ENCODE data around the gene APOL2. TPM values are rescaled to one million over a fixed set of nuclear protein-coding genes. Genes with fewer than 3 reads are reported as not detected.
"Not testable (repeated sequence)": the region's sequence is repeated elsewhere in the genome, so short reads cannot be mapped to it uniquely, and the experiment has no call there.

The APOL2 gene
- total RNA-seq, 3 donors from 2014 or later, result 99.6 to 117 (median 106) TPM

GRCh38 chr22:36197065-36197440 is 42.3 kb downstream of the APOL2 start:
- DNase-seq (no peak), ATAC-seq (no peak)
- Mint-ChIP-seq H3K27me3 (ENCODE audit: low read depth) (peaks cover 9% of the 10 kb centered on the region), H3K9me3 (no peaks in the 10 kb centered on the region), H3K4me1 (ENCODE audit: low read depth) (peaks cover 14% of the 10 kb centered on the region), H3K36me3 (ENCODE audit: insufficient read depth) (no peaks in the 10 kb centered on the region), H3K4me3 (no peak overlapping the region)

DNA sequence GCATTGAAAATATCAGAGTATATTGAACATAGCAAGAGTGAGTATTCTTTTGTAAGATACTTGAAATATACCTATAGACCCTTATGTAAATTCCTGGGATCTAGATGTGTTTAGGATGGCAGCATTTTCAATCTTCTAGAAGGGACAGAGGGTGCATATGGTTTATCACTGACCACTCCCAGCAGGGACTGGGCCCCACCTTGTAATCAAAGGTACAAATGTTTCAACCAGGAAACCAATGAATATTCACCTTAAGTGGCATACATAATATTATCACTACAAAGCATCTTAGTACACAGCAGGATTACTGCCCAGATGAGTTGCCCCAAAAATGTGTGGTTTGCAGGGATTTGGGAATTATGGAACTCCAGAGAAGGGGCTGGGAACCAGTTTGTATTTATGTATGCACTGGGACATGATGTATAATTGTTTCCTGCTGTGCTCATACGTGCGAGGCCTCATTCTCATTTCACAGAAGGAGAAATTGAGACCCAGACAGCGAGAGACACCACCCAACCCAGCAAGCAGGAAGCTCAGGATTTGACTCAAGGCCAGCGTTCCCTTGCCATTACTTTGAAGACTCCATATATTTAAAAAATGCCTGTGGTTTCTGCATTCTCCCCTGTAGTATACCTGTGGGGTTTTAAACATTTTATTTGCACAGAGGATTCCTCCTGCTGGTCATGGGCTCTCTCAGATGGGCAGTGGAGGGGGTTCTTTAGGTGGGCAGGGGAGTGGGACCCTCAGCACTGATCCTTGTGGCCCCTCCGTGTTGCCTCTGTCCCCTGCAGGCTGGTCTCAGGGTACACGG is 42.9 kb downstream of the APOL2 start:
- H3K27me3 Mint-ChIP-seq (ENCODE audit: low read depth), result peaks cover 9% of the 10 kb centered on the region
- H3K4me1 Mint-ChIP-seq (ENCODE audit: low read depth), result peaks cover 14% of the 10 kb centered on the region
- no peaks in the 10 kb centered on the region for H3K36me3 Mint-ChIP-seq (ENCODE audit: insufficient read depth)
- no peak overlapping the region for H3K4me3 Mint-ChIP-seq
- no peak for ATAC-seq
- no peaks in the 10 kb centered on the region for H3K9me3 Mint-ChIP-seq
- DNase-seq, result no peak

- peaks cover 9% of the 10 kb centered on the region for H3K27me3 Mint-ChIP-seq (ENCODE audit: low read depth)
- peak; percentile 73 to 77 for ATAC-seq
Observed at GRCh38 chr22:36194971-36195370, 44.4 kb downstream of the APOL2 start.

DNA sequence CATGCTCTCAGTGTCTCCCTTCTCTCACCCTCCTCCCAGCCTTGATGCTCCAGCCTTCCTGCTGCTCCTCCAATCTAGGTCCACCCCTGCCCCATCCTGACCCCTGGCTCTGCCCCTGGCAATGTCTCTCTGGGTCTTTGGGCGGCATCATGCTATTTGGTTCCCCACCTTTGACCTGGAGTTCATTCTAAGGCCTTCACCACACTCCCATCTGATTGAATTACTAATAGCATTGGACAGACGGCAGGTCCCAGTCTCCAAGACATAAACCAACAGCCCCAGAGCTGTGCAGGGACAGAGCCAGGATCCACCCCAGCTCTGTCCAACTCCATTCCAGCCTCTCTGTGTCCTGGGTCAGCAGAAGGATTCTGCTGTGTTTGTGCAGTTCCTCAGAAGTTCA is 44.9 kb downstream of the APOL2 start:
- DNase-seq, result no peak
- Mint-ChIP-seq H3K27me3 (ENCODE audit: low read depth) (peaks cover 12% of the 10 kb centered on the region), H3K4me3 (no peak overlapping the region), H3K9me3 (no peaks in the 10 kb centered on the region), H3K4me1 (ENCODE audit: low read depth) (peaks cover 14% of the 10 kb centered on the region), H3K36me3 (ENCODE audit: insufficient read depth) (no peaks in the 10 kb centered on the region)
- no peak for ATAC-seq

More at GRCh38 chr22:36194971-36195370, 44.4 kb downstream of the APOL2 start:
- no peak overlapping the region for H3K4me3 Mint-ChIP-seq
- peaks cover 14% of the 10 kb centered on the region for H3K4me1 Mint-ChIP-seq (ENCODE audit: low read depth)
- no peaks in the 10 kb centered on the region for H3K9me3 Mint-ChIP-seq
- DNase-seq, result peak; percentile 15
- no peaks in the 10 kb centered on the region for H3K36me3 Mint-ChIP-seq (ENCODE audit: insufficient read depth)

DNA sequence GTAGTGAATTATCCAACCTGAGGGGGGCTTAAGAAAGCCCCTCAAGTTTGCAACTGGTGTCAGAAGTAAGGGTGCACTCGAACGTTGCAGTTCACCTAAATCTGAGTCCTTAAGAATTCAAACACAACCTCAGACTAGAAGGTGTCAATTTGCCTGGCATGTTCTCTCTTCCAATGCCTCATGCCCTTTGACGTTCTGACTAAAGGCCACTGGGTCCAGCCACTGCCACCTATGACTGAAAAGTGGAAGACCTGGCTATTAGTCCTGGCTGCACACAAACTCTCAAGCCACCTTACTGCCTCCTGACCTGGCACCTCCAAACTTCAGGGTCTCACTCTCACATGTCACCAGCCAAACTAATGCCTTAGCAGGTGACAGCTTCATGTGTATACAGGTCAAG is 45.8 kb downstream of the APOL2 start:
- Mint-ChIP-seq H3K4me1 (ENCODE audit: low read depth) (peaks cover 14% of the 10 kb centered on the region), H3K4me3 (no peak overlapping the region), H3K36me3 (ENCODE audit: insufficient read depth) (no peaks in the 10 kb centered on the region), H3K9me3 (no peaks in the 10 kb centered on the region), H3K27me3 (ENCODE audit: low read depth) (peaks cover 12% of the 10 kb centered on the region)
- DNase-seq (no peak), ATAC-seq (no peak)

- Mint-ChIP-seq H3K9me3 (no peaks in the 10 kb centered on the region), H3K4me3 (no peak overlapping the region), H3K36me3 (ENCODE audit: insufficient read depth) (no peaks in the 10 kb centered on the region), H3K4me1 (ENCODE audit: low read depth) (peaks cover 12% of the 10 kb centered on the region), H3K27me3 (ENCODE audit: low read depth) (peaks cover 9% of the 10 kb centered on the region)
- ATAC-seq (no peak), DNase-seq (no peak)
Observed at GRCh38 chr22:36193171-36193570, 46.2 kb downstream of the APOL2 start.

DNA sequence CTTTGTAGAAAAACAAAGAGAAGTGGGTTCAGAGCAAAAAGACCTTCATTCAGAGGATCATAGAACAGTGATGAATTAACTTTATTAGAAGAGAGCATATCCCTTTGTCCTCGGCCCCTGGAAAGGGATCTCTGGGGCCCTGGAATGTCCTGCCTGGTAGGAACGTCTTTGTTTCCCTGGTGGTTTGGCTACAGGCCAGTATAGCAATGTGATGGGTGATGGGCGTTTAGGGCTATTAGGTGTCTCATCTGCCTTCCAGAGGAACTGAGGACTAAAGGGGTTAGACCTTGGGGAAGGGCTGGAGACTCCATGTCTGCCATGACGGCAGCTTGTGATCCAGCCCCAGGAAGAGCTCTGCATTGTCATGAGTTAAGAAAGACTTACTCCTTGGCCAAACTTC is 46.8 kb downstream of the APOL2 start:
- ATAC-seq (no peak), DNase-seq (no peak)
- Mint-ChIP-seq H3K27me3 (ENCODE audit: low read depth) (peaks cover 7% of the 10 kb centered on the region), H3K36me3 (ENCODE audit: insufficient read depth) (no peaks in the 10 kb centered on the region), H3K4me3 (no peak overlapping the region), H3K9me3 (no peaks in the 10 kb centered on the region), H3K4me1 (ENCODE audit: low read depth) (peaks cover 6% of the 10 kb centered on the region)

GRCh38 chr22:36191106-36191836 is 48.1 kb downstream of the APOL2 start:
- H3K4me3 Mint-ChIP-seq, result no peak overlapping the region
- H3K36me3 Mint-ChIP-seq (ENCODE audit: insufficient read depth), result no peaks in the 10 kb centered on the region
- DNase-seq (no peak), ATAC-seq (no peak)
- no peaks in the 10 kb centered on the region for H3K9me3 Mint-ChIP-seq
- no peaks in the 10 kb centered on the region for H3K4me1 Mint-ChIP-seq (ENCODE audit: low read depth)
- peaks cover 7% of the 10 kb centered on the region for H3K27me3 Mint-ChIP-seq (ENCODE audit: low read depth)

GRCh38 chr22:36187862-36188261 is 51.5 kb downstream of the APOL2 start:
- H3K4me3 Mint-ChIP-seq; ATAC-seq; H3K36me3 Mint-ChIP-seq (ENCODE audit: insufficient read depth); H3K27me3 Mint-ChIP-seq (ENCODE audit: low read depth); H3K4me1 Mint-ChIP-seq (ENCODE audit: low read depth); DNase-seq; H3K9me3 Mint-ChIP-seq: not testable (repeated sequence)

DNA sequence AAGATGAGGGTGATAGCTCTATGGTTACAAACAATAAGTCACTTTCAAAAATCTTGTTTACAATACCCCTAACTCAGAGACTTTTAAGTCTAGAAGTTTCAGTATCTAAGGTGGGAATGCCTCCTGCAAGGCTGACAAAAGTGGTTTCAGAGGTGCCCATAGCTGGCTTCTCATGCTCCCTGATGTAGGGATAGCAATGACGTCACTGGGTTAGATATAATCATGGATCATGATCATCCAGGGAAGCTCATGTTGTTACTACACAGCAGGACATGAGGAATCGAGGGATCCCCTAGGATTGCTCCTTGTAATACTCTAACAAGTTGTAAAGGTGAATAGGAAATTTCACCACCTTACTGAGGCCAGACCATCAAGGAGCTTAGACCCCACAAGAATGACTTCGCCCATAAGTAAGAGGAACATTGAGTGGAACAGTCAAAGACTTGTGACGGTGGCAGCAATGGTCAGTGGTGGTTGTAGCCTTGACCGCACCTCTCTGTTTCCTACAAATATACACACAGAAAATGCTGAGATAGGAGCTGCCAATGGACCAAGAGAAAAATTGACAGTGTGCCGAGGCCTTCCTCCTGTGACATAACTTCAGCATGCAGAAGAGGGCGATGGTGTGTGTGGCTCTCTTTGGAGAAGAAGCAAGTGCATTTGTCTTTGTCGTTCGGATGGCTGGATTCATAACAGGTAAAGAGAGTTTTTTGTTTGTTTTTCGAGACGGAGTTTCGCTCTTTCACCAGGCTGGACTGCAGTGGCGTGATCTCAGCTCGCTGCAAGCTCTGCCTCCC is 53.3 kb downstream of the APOL2 start:
- Mint-ChIP-seq H3K9me3 (no peaks in the 10 kb centered on the region), H3K4me1 (ENCODE audit: low read depth) (no peaks in the 10 kb centered on the region), H3K27me3 (ENCODE audit: low read depth) (peaks cover 2% of the 10 kb centered on the region), H3K4me3 (no peak overlapping the region), H3K36me3 (ENCODE audit: insufficient read depth) (no peaks in the 10 kb centered on the region)
- ATAC-seq, result no peak
- DNase-seq, result no peak

DNA sequence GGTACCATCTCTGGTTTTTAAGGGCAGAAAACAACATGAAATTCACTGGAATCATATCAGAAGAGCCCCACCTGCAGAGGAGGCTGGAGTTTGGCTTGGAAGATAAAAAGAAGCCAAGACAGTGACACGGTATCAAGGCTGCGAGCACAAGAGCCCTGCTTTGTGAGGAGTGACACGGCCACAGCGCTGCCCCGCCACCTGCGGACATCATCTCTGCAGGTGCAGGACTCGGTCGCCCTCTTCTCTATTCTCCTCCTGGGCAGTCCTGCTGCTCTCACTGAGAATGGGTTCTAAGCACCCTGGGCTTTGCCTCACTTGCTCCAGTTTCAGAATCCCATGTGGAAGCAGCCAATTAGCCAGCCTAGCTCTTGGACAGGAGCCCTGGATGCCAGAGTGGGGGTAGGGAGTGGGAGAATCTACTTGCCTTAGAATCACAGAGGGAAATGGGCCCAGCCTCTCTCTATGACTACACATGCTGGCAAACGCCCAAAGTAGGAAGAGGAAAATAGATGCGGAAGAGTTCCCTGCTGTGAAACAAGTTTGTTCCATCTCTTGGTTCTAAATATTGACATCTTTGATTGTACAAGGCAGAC is 54.8 kb downstream of the APOL2 start:
- Mint-ChIP-seq H3K4me1 (ENCODE audit: low read depth) (peaks cover 3% of the 10 kb centered on the region), H3K27me3 (ENCODE audit: low read depth) (peaks cover under 1% of the 10 kb centered on the region), H3K4me3 (no peak overlapping the region), H3K36me3 (ENCODE audit: insufficient read depth) (no peaks in the 10 kb centered on the region), H3K9me3 (no peaks in the 10 kb centered on the region)
- ATAC-seq, result no peak
- DNase-seq, result no peak

DNA sequence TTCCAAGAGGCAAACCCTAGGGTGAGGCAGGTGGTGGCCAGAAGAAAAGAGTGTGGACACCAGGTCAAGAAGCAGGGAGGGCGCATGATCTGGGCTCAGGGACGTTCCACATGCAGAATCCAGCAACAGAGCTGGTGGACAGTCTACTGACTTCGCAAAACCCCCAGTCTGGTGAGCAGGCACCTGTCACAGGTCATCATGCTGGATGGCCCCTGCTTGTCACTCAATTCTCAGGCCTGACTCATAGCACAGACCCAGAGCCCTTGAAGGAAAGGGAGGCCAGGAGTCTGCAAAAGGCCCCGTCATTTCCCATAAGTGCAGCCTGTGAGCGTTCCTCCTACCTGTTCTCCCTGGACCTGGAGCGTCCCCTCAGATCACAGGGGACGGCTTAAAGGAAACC is 55.9 kb downstream of the APOL2 start:
- DNase-seq (no peak), ATAC-seq (no peak)
- no peak overlapping the region for H3K4me3 Mint-ChIP-seq
- H3K9me3 Mint-ChIP-seq, result no peaks in the 10 kb centered on the region
- no peaks in the 10 kb centered on the region for H3K36me3 Mint-ChIP-seq (ENCODE audit: insufficient read depth)
- H3K4me1 Mint-ChIP-seq (ENCODE audit: low read depth), result peaks cover 3% of the 10 kb centered on the region
- no peaks in the 10 kb centered on the region for H3K27me3 Mint-ChIP-seq (ENCODE audit: low read depth)

DNA sequence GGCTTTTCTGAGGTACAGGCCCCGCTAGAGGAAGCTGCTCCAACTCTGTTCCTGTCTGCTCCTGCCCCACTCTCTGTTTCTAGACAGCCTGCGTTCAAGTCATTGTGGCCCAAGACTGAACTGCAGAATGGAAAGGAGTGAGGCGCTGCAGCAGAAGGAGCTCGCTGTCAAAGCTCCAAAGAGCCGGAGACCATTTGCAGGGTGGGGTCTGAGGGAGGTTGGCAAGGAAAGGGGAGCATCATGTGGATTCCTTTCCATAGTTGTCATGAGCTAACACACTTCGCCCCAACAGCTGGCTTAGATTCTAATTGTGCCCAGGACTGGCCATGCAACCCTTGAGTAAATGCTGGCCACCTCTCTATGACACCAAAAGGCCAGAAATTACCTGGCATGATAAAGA is 56.5 kb downstream of the APOL2 start:
- DNase-seq (no peak), ATAC-seq (no peak)
- no peaks in the 10 kb centered on the region for H3K9me3 Mint-ChIP-seq
- peaks cover 3% of the 10 kb centered on the region for H3K4me1 Mint-ChIP-seq (ENCODE audit: low read depth)
- no peak overlapping the region for H3K4me3 Mint-ChIP-seq
- no peaks in the 10 kb centered on the region for H3K27me3 Mint-ChIP-seq (ENCODE audit: low read depth)
- no peaks in the 10 kb centered on the region for H3K36me3 Mint-ChIP-seq (ENCODE audit: insufficient read depth)

DNA sequence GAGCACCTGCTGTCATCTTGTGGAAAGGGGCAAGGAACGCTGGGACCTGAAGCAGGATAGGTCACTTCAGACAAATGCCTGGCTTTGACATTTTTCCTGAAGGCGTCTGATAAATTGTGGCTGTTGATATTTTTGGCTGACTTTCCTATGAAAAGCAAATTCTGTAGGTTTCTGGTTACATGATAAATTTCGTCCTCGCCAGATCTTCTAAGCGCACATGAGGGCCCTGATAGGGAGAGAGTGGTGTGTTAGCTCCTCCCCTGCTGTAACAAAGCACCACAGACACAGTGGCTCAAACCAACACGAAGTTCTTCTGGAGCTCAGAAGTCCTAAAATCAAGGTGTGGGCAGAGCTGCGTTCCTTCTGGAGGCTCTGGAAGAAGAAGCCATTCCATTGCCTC is 57.3 kb downstream of the APOL2 start:
- ATAC-seq (no peak), DNase-seq (no peak)
- H3K9me3 Mint-ChIP-seq, result no peaks in the 10 kb centered on the region
- peaks cover 3% of the 10 kb centered on the region for H3K4me1 Mint-ChIP-seq (ENCODE audit: low read depth)
- no peaks in the 10 kb centered on the region for H3K27me3 Mint-ChIP-seq (ENCODE audit: low read depth)
- H3K36me3 Mint-ChIP-seq (ENCODE audit: insufficient read depth), result no peaks in the 10 kb centered on the region
- no peak overlapping the region for H3K4me3 Mint-ChIP-seq
